Prostate gland (tissue), 2 donors: ENCODE results near the gene SCIN. TPM values are rescaled to one million over a fixed set of nuclear protein-coding genes. Genes with fewer than 3 reads are reported as not detected.
"Not testable (repeated sequence)": the region's sequence is repeated elsewhere in the genome, so short reads cannot be mapped to it uniquely, and the experiment has no call there.

Experiments used
- DNase-seq: peaks from one replicate; pipeline ENCODE4 v3.0.0-alpha.2; 2019; ENCODE audit warnings: low spot score
- H3K27ac ChIP-seq, 2 donors: fragments of 200-600 bp; sonication (generic); 2 replicates each; pipeline ENCODE4 v1.5.1; 2017 to 2019
- H3K27me3 ChIP-seq: fragments of 200-600 bp; sonication (generic); replicated peaks from 2 replicates; pipeline ENCODE4 v1.5.1; 2019; ENCODE audit not compliant: insufficient read depth
- H3K36me3 ChIP-seq, 2 donors: fragments of 200-600 bp; sonication (generic); 1 replicate in 1 of 2; 2 replicates in 1 of 2; pipeline versions ENCODE4 v1.5.1 to v1.8.1; 2017 to 2019
- H3K4me1 ChIP-seq: fragments of 200-600 bp; sonication (generic); replicated peaks from 2 replicates; pipeline ENCODE4 v1.5.1; 2019
- H3K4me3 ChIP-seq, 2 donors: fragments of 200-600 bp; sonication (generic); 2 replicates each; pipeline ENCODE4 v1.5.1; 2017 to 2019
- H3K9me3 ChIP-seq: fragments of 200-600 bp; sonication (generic); 2 replicates; pipeline ENCODE4 v1.5.1; 2017
- POLR2A ChIP-seq: fragments of 450-650 bp; IDR thresholded peaks from one replicate; pipeline ENCODE4 v1.6.1; 2016; ENCODE audit warnings: antibody characterized with exemption, mild to moderate bottlenecking
- POLR2AphosphoS5 ChIP-seq: sonication (generic); formaldehyde crosslinking; IDR thresholded peaks from one replicate; pipeline ENCODE4 v1.6.1; 2017; ENCODE audit warnings: antibody characterized with exemption
- WGBS: methylation state at CpG from one replicate; pipeline ENCODE4 v1.1.5; 2018; 5-methylcytosine and 5-hydroxymethylcytosine counted together
- intact Hi-C: fragments of 100-400 bp; cut with DNase I; formaldehyde crosslinking; loops from one replicate; pipeline ENCODE4 v1.14.2; 2022
- total RNA-seq, 2 donors: library from RNA; depleted of rRNA; stranded (reverse); fragments of >200 nt; gene quantifications; one replicate each; pipeline ENCODE4 v1.1.0, GENCODE V29; 2016
- TF ChIP-seq, protein P1 (sequence below), 4 experiments: fragments of 200-600 bp in 2 of 4; fragments of 450-650 bp in 2 of 4; sonication (generic) in 2 of 4; IDR thresholded peaks; 1 replicate in 3 of 4; 2 replicates in 1 of 4; pipeline ENCODE4 v1.5.1; 2016 to 2019; ENCODE audit warnings: antibody characterized with exemption in 4 of 4, mild to moderate bottlenecking in 2 of 4, moderate library complexity in 2 of 4

Gene SCIN
- 10 to 100 TPM in 1 of 2 donors, 1 to 10 TPM in 1; 7.6 to 12.2 TPM for total RNA-seq

GRCh38 chr7:12570534-12571461 is at the start of gene SCIN:
Gene SCIN (plus strand): TSS chr7:12570720. CDS start chr7:12570787, 67 bp downstream.
- no peaks in the 10 kb centered on the region for H3K4me1 ChIP-seq
- DNase-seq: peak; percentile 41
- TF ChIP-seq POLR2A (no peak), POLR2AphosphoS5 (no peak)
- TF ChIP-seq, protein P1, sequence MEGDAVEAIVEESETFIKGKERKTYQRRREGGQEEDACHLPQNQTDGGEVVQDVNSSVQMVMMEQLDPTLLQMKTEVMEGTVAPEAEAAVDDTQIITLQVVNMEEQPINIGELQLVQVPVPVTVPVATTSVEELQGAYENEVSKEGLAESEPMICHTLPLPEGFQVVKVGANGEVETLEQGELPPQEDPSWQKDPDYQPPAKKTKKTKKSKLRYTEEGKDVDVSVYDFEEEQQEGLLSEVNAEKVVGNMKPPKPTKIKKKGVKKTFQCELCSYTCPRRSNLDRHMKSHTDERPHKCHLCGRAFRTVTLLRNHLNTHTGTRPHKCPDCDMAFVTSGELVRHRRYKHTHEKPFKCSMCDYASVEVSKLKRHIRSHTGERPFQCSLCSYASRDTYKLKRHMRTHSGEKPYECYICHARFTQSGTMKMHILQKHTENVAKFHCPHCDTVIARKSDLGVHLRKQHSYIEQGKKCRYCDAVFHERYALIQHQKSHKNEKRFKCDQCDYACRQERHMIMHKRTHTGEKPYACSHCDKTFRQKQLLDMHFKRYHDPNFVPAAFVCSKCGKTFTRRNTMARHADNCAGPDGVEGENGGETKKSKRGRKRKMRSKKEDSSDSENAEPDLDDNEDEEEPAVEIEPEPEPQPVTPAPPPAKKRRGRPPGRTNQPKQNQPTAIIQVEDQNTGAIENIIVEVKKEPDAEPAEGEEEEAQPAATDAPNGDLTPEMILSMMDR (IDR thresholded peaks at IDR 0.05): no peak
- H3K9me3 ChIP-seq: no peaks in the 10 kb centered on the region
- peak within 1 kb of the TSS; percentile 30 to 33 for H3K4me3 ChIP-seq
- intact Hi-C loops: no loop called here
- WGBS: 11% methylated on average over 61 of the region's 74 CpGs
- H3K27ac ChIP-seq: peak within 1 kb of the TSS; percentile 42 to 50
- H3K36me3 ChIP-seq: no peaks in the 10 kb centered on the region
- no peaks in the 10 kb centered on the region for H3K27me3 ChIP-seq

DNA sequence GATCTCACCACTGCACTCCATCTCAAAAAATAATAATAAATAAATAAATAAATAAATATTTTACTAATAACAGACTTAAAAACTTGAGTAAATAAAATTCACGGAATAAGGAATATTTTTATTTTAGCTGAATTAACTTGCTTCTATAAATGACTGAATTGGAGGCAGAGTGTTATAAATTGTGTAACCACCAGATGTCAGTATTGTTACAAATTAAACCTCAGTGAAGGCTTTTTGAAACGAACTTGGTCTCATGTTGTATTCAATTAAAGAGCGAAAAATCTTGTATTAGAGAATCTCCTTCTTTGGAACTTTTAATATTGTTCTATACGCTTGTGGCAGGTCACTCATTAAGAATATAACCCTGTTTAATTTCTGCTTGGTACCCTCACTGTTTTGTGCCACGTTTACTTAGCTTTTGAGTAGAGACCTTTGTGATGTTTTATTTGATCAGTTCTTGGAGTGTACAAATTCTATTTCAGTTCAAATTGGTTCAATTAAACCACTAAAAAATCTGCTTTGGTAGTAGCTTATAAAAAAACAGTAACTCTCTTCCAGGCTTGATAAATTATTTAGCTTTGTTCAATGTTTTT is 45.6 kb upstream of the SCIN start:
- Histone ChIP-seq H3K4me1 (no peaks in the 10 kb centered on the region), H3K27ac (no peak overlapping the region), H3K9me3 (no peaks in the 10 kb centered on the region), H3K27me3 (no peaks in the 10 kb centered on the region), H3K4me3 (no peak overlapping the region), H3K36me3 (no peaks in the 10 kb centered on the region)
- WGBS: 9% methylated on average over 5 of the region's 5 CpGs
- TF ChIP-seq POLR2AphosphoS5: no peak
- TF ChIP-seq POLR2A: no peak
- TF ChIP-seq, protein P1 (IDR thresholded peaks at IDR 0.05): peak; percentile 9 to 80 (median 68)
- intact Hi-C loops: loop anchor here (2.0 to 5.0 kb wide), 2 partner anchors 97 to 738 kb away; no protein-coding TSS in a partner anchor
- no peak for DNase-seq

DNA sequence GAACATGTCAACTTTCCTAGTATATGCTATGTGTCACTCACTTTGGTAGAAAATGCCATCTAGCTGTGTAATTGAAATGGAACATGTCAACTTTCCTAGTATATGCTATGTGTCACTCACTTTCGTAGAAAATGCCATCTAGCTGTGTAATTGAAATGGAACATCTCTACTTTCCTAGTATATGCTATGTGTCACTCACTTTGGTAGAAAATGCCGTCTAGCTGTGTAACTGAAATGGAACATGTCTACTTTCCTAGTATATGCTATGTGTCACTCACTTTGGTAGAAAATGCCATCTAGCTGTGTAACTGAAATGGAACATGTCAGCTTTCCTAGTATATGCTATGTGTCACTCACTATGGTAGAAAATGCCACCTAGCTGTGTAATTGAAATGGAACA is 43.8 kb upstream of the SCIN start:
- H3K4me3 ChIP-seq, DNase-seq, H3K27me3 ChIP-seq, H3K27ac ChIP-seq, H3K9me3 ChIP-seq, intact Hi-C loops, H3K36me3 ChIP-seq, H3K4me1 ChIP-seq: not testable (repeated sequence)
- WGBS: 84% methylated on average over 2 of the region's 2 CpGs

GRCh38 chr7:12527670-12528069 is 42.9 kb upstream of the SCIN start:
- H3K9me3 ChIP-seq, H3K27ac ChIP-seq, H3K4me3 ChIP-seq, intact Hi-C loops, H3K36me3 ChIP-seq, H3K4me1 ChIP-seq, DNase-seq, H3K27me3 ChIP-seq: not testable (repeated sequence)
- 95% methylated on average over 1 of the region's 1 CpG for WGBS

DNA sequence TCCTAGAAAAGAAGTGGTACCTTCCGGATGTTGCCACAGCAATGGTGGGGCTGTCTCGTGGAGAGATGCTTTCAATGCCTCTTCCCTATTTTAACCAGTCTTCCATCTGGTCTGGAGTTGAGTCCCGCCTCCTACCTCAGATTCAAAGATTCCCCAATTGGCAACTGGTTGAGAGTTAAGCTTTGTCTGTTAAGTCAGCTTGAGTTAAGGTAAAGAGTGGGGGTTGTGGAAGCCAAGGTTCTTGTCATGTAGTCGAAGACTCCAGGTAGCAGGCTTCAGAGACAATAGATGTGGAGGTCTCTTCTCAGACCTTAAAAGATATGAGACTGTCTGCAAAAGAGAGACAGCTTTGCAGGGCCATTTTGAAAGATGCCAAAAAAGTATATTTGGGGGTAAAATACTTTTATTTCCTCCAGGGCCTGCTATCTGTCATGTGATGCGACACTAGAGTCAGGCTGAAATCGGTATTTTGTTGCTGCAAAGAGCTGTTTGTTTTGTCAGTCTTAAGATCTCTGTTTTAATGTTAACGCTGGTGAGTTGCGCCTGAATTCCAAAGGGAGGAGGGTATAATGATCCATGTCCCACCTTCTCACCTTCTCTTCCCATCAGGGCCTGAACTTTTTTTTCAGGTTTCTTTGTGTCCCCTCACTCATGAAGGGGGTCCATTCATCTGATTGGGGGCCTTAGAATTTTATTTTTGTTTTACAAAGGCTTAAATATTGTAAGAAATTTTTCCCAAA is 40.4 kb upstream of the SCIN start:
- TF ChIP-seq POLR2A: no peak
- TF ChIP-seq, protein P1 (IDR thresholded peaks at IDR 0.05): no peak
- H3K27ac ChIP-seq: no peak overlapping the region
- no peaks in the 10 kb centered on the region for H3K27me3 ChIP-seq
- intact Hi-C loops: no loop called here
- H3K4me1 ChIP-seq: no peaks in the 10 kb centered on the region
- H3K4me3 ChIP-seq: no peak overlapping the region
- no peak for DNase-seq
- H3K9me3 ChIP-seq: no peaks in the 10 kb centered on the region
- 80% methylated on average over 8 of the region's 8 CpGs for WGBS
- H3K36me3 ChIP-seq: no peaks in the 10 kb centered on the region
